Activated T-cell treated with anti-CD3 and anti-CD28 coated beads for 1 hour (primary cell): ENCODE results near the gene FEM1A.
"Not testable (repeated sequence)": the region's sequence is repeated elsewhere in the genome, so short reads cannot be mapped to it uniquely, and the experiment has no call there.

Experiments used
- DNase-seq: peaks from one replicate; pipeline ENCODE4 v3.0.0-alpha.2; 2020; ENCODE audit warnings: low read depth

FEM1A gene

GRCh38 chr19:4775627-4776152 is 15.8 kb upstream of the FEM1A start:
- DNase-seq: no peak

DNA sequence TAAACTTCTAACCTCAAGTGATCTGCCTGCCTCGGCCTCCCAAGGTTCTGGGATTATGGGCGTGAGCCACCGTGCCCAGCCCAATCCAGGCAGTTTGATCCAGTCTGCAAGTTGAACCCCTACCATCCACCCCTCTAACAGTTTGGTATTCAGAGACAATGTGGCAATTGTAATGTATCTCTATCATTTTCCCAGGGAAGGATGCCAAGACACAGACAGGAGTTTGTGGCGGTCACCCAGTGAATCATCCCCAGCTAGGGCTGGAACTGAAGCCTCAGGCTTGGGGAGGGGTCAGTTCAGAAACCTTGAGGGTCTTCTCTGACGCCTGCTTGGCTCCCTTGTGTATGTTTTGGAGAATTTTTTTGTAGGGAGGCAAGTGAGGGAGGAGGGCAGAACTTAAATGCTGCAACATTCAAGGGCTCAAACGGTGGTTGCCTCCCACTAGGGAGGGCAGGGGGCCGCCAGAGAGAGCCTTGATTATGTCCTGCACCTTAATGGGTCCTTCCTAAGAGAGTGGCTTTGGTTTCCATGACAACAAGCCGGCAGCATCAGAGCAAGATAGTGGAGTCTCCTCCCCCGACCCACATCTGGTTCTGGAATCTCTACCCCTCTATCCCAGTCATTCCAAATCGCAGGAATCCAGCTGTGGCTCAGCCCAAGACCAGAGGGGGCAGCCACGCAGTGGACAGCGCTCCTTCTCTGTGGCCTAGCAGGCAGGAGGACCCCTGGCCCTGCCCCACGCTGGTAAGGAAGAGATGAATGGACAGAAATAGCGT is 14.9 kb upstream of the FEM1A start:
- no peak for DNase-seq

- not testable (repeated sequence) for DNase-seq
Observed at GRCh38 chr19:4778124-4778523, 13.4 kb upstream of the FEM1A start.

- no peak for DNase-seq
Observed at GRCh38 chr19:4780860-4781259, 10.7 kb upstream of the FEM1A start.

- DNase-seq: no peak
Observed at GRCh38 chr19:4781801-4782200, 9.7 kb upstream of the FEM1A start.

DNA sequence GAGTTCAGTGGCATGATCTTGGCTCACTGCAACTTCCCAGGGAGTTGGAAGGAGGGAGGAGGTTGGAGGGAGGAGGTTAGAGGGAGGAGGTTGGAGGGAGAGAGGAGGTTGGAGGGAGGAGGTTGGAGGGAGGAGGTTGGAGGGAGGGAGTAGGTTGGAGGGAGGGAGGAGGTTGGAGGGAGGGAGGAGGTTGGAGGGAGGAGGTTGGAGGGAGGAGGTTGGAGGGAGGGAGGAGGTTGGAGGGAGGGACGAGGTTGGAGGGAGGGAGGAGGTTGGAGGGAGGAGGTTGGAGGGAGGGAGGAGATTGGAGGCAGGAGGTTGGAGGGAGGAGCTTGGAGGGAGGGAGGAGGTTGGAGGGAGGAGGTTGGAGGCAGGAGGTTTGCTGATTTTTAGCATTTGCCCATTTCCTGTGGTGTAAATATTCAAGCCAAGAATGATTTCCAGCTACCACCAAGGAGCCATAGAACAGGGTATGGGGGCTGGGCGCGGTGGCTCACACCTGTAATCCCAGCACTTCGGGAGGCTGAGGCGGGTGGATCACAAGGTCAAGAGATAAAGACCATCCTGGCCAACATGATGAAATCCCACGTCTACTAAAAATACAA is 5.0 kb upstream of the FEM1A start:
- DNase-seq: not testable (repeated sequence)

DNA sequence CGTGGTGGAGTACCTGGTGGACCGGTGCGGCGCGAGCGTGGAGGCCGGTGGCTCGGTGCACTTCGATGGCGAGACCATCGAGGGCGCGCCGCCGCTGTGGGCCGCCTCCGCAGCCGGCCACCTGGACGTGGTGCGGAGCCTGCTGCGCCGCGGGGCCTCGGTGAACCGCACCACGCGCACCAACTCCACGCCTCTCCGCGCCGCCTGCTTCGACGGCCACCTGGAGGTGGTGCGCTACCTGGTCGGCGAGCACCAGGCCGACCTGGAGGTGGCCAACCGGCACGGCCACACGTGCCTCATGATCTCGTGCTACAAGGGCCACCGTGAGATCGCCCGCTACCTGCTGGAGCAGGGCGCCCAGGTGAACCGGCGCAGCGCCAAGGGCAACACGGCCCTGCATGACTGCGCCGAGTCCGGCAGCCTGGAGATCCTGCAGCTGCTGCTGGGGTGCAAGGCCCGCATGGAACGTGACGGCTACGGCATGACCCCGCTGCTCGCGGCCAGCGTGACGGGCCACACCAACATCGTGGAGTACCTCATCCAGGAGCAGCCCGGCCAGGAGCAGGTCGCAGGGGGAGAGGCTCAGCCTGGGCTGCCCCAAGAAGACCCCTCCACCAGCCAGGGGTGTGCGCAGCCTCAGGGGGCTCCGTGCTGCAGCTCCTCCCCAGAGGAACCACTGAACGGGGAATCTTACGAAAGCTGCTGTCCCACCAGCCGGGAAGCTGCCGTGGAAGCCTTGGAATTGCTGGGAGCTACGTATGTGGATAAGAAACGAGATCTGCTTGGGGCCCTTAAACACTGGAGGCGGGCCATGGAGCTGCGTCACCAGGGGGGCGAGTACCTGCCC is 708 bp downstream of the FEM1A start:
- DNase-seq: not testable (repeated sequence)

DNA sequence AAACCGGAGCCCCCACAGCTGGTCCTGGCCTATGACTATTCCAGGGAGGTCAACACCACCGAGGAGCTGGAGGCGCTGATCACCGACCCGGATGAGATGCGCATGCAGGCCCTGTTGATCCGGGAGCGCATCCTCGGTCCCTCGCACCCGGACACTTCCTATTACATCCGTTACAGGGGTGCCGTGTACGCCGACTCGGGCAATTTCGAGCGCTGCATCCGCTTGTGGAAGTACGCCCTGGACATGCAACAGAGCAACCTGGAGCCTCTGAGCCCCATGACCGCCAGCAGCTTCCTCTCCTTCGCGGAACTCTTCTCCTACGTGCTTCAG is 1.3 kb downstream of the FEM1A start:
- not testable (repeated sequence) for DNase-seq

- not testable (repeated sequence) for DNase-seq
Observed at GRCh38 chr19:4793278-4793677, 1.7 kb downstream of the FEM1A start.

- no peak for DNase-seq
Observed at GRCh38 chr19:4794971-4795370, 3.4 kb downstream of the FEM1A start.

- no peak for DNase-seq
Observed at GRCh38 chr19:4795400-4795799, 3.9 kb downstream of the FEM1A start.

DNA sequence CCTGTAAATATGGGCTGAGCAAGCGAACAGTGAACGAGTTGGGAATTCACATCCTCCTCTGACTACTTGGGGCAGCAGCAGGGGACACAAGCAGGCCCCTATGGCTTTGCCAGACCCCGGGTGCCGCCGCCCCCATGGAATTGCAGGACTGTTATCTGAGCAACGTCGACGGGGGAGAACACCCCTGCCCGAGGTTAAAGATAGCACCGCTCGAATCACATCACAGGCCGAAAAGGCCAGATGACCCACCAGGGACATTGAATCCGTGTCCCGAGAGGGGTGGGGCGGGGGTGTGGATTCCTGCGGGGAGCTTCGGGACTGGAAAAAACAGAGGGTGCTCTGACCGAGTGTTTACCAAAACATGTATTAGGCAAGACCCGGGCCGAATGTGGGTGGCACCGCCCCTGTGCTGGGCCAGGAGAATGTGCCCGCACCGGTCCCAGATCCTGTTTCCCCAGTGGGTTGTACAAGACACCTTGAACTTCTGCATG is 9.1 kb downstream of the FEM1A start:
- DNase-seq: no peak

DNA sequence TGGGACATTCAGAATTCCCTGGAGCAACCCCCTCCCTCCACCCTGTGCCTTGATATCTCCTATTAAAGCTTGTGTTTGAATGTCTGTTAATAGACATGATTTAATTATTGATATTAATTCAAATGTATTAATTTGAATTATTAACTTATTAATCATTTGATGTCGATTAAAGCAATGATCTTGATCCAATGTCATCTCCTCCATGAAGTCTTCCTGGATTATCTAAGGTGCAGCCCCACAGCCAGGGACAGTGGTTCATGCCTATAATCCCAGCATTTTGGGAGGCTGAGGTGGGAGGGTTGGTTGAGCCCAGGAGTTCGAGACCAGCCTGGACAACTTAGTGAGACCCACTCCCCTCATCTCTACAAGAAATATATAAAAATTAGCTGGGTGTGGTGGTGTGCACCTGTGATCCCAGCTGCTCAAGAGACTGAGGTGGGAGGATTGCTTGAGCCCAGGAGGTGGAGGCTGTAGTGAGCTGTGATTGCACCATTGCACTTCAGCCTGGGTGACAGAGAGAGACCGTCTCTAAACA is 9.6 kb downstream of the FEM1A start:
- no peak for DNase-seq

- no peak for DNase-seq
Observed at GRCh38 chr19:4802711-4803110, 11.2 kb downstream of the FEM1A start.

DNA sequence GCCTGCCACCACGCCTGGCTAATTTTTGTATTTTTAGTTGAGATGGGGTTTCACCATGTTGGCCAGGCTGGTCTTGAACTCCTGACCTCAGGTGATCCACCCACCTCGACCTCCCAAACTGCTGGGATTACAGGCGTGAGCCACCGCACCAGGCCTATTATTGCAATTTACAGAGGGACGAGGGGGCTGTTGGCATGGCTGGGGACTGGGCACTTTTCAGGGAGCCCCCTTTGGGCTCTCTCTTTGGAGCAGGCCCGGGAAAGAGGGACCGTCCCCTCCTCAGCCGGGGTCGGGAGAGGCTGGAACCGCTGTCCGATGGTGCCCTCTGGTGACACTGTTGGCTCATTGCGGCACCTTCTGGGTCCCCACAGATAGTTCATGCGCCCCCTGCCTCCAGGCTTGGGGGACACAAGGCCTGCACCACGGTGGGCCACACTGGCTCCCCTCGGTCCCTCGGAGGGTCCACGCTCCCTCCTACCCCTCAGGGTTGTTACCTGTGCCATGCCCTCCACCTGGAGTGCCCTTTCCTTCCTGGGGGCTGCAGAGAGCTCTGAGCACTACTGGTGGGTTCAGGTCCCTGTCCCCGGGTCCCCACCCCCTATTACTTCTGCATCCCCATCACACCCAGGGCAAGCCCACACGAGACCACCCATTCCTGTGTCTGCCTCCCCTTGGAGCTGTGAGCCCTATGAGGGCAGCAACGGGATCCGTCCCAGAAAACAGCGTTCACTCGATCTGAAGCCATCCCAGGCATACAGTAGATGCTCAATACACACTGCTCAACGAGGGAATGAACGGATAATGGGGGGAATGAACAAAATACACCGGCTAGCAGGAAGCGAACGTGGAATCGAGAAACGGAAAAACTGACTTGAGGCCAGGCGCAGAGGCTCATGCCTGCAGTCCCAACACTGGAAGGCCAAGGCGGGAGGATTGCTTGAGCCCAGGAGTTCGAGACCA is 12.5 kb downstream of the FEM1A start:
- peak; percentile 55 for DNase-seq

DNA sequence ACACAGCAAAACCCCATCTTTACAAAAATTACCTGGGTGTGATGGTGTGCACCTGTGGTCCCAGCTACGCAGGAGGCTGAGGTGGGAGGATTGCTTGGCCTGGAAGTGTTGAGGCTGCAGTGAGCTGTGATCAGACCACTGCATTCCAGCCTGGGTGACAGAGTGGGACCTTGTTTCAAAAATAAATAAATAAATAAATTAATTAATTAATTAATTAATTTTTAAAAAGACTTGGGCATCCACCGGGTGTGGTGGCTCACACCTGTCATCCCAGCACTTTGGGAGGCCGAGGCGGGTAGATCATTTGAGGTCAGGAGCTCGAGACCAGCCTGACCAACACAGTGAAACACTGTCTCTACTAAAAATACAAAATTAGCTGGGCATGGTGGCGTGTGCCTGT is 13.6 kb downstream of the FEM1A start:
- not testable (repeated sequence) for DNase-seq

DNA sequence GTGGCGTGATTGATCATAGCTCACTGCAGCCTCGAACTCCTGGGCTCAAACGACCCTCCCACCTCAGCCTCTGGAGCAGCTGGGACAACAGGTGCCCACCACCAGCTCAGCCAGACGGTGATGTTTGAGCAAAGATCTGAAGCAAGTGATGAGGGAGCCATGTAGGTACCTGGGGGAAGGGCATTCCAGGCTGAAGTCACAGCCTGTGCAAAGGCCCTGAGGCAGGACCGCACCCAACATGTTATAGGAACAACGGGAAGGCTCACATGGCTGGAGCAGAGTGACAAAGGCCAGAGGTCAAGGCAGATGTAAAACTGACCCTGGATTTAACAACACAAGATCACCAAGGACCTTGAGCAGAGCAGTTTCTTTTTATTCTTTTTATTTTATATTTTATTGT is 14.8 kb downstream of the FEM1A start:
- no peak for DNase-seq

- DNase-seq: no peak
Observed at GRCh38 chr19:4807188-4807587, 15.7 kb downstream of the FEM1A start.

- DNase-seq: peak; percentile 92
Observed at GRCh38 chr19:4811328-4812131, 20.0 kb downstream of the FEM1A start.
